WI38 (cell line): ENCODE measurements around the gene DEGS2.
A peak's percentile ranks its signal among the peaks of the same experiment; 100 is the strongest.

ENCODE experiments used
- H3K4me3 ChIP-seq: 2 replicates; pipeline ENCODE4 v1.5.1; 2011; ENCODE audit warnings: low read depth, mild to moderate bottlenecking, control low read depth, low read length
- TF ChIP-seq, protein P1 (sequence below): IDR thresholded peaks from 2 replicates; pipeline ENCODE4 v1.5.1; 2012; ENCODE audit warnings: low read depth, mild to moderate bottlenecking, control low read depth, low read length

Gene DEGS2

DNA sequence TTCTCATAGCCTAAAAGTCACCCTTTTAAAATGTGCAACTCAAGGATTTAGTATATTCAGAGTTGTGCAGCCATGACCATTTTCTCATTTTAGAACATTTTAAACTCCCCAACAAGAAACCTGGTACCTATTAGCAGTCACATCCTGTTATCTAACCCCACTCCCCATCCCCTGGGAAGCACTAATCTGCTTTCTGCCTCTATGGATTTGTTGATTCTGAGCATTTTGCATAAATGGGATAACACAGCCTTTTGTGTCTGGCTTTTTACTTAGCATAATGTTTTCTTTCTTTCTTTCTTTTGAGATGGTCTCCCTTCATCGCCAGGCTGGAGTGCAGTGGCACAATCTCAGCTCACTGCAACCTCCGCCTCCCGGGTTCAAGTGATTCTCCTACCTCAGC, 40.9 kb upstream of the DEGS2 start:
- TF ChIP-seq, protein P1, sequence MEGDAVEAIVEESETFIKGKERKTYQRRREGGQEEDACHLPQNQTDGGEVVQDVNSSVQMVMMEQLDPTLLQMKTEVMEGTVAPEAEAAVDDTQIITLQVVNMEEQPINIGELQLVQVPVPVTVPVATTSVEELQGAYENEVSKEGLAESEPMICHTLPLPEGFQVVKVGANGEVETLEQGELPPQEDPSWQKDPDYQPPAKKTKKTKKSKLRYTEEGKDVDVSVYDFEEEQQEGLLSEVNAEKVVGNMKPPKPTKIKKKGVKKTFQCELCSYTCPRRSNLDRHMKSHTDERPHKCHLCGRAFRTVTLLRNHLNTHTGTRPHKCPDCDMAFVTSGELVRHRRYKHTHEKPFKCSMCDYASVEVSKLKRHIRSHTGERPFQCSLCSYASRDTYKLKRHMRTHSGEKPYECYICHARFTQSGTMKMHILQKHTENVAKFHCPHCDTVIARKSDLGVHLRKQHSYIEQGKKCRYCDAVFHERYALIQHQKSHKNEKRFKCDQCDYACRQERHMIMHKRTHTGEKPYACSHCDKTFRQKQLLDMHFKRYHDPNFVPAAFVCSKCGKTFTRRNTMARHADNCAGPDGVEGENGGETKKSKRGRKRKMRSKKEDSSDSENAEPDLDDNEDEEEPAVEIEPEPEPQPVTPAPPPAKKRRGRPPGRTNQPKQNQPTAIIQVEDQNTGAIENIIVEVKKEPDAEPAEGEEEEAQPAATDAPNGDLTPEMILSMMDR: no peak
- no peak overlapping the region for H3K4me3 ChIP-seq

DNA sequence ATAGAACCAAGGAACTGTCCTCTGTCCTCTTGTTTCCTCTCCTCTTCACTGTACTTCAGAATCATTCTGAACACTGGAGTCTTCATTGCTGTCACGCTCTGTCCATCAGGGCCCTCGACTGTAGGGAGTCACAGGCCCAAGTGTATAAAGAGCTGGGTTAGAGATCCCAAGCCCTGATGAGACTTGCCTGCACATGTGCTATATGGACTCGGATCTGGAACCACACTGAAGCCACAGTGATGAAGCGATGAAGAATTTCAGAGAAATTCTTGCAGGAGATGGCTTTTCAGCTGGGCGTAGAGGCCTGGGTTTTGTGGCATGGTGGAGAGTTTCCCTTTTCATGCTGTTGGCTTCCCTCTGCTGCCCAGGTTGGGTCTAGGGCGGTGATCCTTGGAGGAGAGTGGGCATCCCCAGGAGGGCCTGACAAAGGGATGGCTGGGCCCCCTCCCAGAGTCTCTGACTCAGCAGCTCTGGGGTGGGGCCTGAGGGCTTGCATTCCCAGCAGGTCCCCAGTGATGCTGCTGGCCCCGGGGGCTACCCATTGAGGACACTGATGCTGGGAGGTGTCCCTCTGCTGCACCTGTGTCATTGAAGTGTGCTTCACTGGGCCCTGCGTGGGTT, 39.9 kb upstream of the DEGS2 start:
- no peak overlapping the region for H3K4me3 ChIP-seq
- TF ChIP-seq, protein P1: no peak

DNA sequence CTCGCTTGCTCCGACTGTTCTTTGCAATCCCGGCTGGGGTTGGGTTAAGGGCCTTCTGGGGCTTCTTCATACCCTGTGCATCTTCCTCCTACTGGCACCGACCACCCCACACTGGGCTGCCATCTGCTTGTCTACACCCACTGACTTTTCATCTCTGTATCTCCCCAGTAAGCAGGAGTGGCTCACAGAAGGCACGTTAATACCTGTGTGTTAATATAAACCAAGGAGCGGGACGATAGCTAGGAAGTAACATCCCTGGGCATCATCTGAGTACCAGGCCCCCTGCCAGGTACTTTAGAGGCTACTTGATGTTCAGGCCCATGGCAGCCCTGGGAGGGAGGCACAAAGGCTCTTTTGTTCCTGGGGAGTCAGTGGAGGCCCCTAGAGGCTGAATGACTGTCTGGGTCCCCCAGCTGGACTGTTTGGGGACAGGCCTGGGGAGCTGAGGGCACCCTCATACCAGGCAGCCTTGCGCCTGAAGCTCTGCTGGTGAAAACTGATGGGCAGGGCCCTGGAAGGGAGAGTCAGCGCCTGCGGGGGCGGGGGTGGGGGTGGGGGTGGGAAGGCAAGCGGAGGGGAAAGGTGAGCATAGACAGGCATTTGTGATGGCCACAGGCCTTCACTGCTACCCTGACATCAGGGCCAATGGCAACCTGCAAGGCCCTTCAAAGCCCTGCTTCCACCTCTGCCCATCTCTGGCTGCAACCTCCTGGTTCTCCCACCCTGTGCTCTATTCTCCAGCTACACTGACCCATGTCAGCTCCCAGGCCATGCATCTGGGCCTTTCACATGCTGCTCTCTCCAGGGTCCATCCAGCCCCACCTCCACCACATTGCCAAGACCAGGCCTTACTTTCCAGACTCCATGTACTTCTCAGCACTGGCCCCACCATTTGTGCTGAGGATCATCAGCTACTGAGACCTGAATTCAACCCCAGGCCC, 34.2 kb upstream of the DEGS2 start:
- peak overlapping the region; percentile 55 for H3K4me3 ChIP-seq
- TF ChIP-seq, protein P1: no peak

DNA sequence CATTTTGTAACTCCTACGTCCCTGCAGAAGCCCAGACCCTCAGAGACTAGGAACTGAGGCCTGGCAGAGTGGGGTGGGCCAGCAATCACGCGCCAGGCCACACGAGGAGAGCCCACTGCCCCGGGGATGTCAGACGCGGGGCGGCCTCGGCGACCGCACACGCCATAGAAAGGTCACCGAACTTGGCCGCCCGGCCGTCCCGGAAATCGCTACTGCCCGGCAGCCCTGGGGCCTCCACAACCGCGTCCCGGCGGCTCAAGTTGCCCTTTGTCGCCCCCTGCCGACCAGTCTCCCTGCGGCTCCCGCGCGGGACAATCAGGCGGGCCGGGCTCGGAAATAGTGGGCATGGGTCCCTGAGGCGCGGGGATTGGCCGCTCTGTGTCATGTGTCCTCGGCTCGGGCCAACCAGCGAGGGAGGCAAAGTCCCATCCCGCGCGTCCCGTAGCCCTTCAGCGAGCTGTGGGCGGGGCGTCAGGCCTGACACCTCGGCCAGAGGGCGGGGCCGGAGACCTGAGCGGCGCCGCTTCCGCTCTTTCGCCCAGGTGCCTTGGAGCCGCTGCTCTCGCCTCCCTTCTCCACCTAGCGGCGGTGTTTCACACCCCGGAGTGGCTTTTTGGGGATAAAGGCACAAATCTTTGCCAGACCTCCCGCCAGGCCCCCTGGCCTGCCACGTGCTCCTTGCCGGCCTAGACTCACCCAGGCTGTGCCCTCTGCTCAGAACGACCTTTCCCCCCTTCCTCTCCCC, 33.4 kb upstream of the DEGS2 start:
- TF ChIP-seq, protein P1: peak; percentile 66
- H3K4me3 ChIP-seq: peak overlapping the region; percentile 55

DNA sequence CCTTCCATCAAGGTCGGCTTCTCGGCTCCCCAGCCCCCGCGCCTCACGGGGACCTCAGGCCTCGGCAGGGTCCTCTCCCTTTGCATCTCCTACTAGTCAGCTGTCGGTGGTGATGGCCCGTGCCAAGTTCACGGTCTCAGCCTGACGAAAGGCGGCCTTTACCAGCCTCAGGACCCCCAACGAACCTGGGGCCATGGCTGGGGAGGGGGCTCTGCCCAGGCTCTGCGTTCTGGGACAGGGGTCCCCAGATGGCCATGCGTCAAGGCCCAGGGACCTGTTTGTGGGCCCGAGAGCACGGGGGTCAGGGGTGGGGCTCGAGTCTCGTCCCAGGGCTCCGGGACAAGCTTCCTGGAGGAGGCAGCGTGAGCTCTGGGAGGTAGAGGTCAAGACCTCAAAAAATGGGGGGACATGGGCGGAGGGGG, 32.8 kb upstream of the DEGS2 start:
- H3K4me3 ChIP-seq: peak overlapping the region; percentile 43
- TF ChIP-seq, protein P1: no peak

DNA sequence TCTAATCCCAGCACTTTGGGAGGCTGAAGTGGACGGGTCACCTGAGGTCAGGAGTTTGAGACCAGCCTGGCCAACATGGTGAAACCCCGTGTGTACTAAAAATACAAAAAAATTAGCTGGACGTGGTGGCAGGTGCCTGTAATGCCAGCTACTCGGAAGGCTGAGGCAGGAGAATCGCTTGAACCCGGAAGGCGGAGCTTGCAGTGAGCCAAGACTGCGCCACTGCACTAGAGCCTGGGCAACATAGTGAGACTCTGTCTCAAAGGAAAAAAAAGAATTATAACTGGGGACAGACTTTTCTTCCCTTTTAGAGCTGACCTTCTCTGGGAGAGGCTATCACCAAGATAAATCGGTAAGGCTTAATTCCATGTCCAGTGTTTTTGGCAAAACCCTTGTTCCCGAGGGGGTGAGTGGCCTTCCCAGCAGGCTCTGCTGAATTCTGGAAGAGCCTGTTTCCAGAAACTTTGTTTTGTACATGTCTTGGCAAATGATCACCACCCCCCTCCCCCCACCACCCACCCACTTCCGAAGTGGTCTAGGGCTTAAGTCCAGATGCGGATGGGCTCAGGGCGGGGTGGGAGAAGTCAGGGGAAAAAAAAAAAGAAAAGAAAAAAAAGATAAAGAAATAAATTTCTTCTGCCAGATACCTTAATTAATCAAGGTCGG, 32.3 kb upstream of the DEGS2 start:
- no peak overlapping the region for H3K4me3 ChIP-seq
- TF ChIP-seq, protein P1: no peak
